H1 (cell line): ENCODE measurements around the gene CEP85L. TPM values are rescaled to one million over a fixed set of nuclear protein-coding genes. Genes with fewer than 3 reads are reported as not detected.

Source experiments
- CTCF ChIA-PET: fragments of 300-600 bp; sonication (Branson Sonifier 250); formaldehyde crosslinking; loops from one replicate; lab custom pipeline; 2021; ENCODE audit not compliant: partially characterized antibody; lab: Charles Lee
- POLR2A ChIA-PET: fragments of 300-600 bp; sonication (Branson Sonifier 250); formaldehyde crosslinking; loops from one replicate; lab custom pipeline; 2021; ENCODE audit warnings: inconsistent platforms; ENCODE audit not compliant: partially characterized antibody; lab: Charles Lee
- DNase-seq, 2 experiments: peaks; one replicate each; pipeline versions ENCODE4 v3.0.0 to v3.0.0-alpha.2; 2010 to 2022; ENCODE audit warnings: low spot score in 2 of 2, low read depth in 1 of 2, mixed read lengths in 1 of 2
- FAIRE-seq: peaks from 2 replicates; lab custom pipeline; 2011; peaks lifted over from hg19 to GRCh38; lab: Jason Lieb, UNC
- H2AFZ ChIP-seq: 2 replicates; pipeline ENCODE4 v1.8.1; 2012; ENCODE audit warnings: low read length, inconsistent platforms
- H2AK5ac ChIP-seq: 2 replicates; pipeline ENCODE4 v1.6.1; 2013; ENCODE audit warnings: low read depth, low read length
- H2BK120ac ChIP-seq: replicated peaks from 2 replicates; pipeline ENCODE3; 2013; ENCODE audit warnings: low read depth, low read length, inconsistent platforms
- H2BK12ac ChIP-seq: 2 replicates; pipeline ENCODE4 v1.6.1; 2013; ENCODE audit warnings: low read depth, low read length
- H2BK15ac ChIP-seq: 2 replicates; pipeline ENCODE4 v1.6.1; 2013; ENCODE audit warnings: low read length
- H2BK20ac ChIP-seq: 2 replicates; pipeline ENCODE4 v1.6.1; 2013; ENCODE audit warnings: low read length
- H2BK5ac ChIP-seq: 2 replicates; pipeline ENCODE4 v1.6.1; 2013; ENCODE audit warnings: low read depth, low read length
- H3K14ac ChIP-seq: 2 replicates; pipeline ENCODE4 v1.6.1; 2013; ENCODE audit warnings: inconsistent platforms; ENCODE audit not compliant: insufficient read length
- H3K18ac ChIP-seq: 2 replicates; pipeline ENCODE4 v1.6.1; 2013; ENCODE audit warnings: low read length; ENCODE audit errors: extremely low read depth
- H3K23ac ChIP-seq: 2 replicates; pipeline ENCODE4 v1.6.1; 2013; ENCODE audit warnings: inconsistent platforms; ENCODE audit not compliant: insufficient read length
- H3K23me2 ChIP-seq: 2 replicates; pipeline ENCODE4 v1.6.1; 2013; ENCODE audit warnings: low read depth, low read length
- H3K27ac ChIP-seq: 2 replicates; pipeline ENCODE4 v1.6.1; 2011; ENCODE audit warnings: low read depth, low read length, inconsistent platforms
- H3K27me3 ChIP-seq, 4 experiments: replicated peaks in 1 of 4; 1 replicate in 1 of 4; 2 replicates in 3 of 4; pipeline versions ENCODE4 v1.6.1 to v1.8.1; 2011 to 2013; ENCODE audit warnings: low read length in 3 of 4, mild to moderate bottlenecking in 3 of 4, inconsistent platforms in 2 of 4, mixed read lengths in 2 of 4, moderate library complexity in 1 of 4; ENCODE audit not compliant: control insufficient read depth in 3 of 4, insufficient read depth in 3 of 4; ENCODE audit errors: extremely low read depth in 1 of 4
- H3K36me3 ChIP-seq, 4 experiments: 2 replicates each; pipeline versions ENCODE4 v1.6.1 to v1.8.1; 2011 to 2013; ENCODE audit warnings: mild to moderate bottlenecking in 4 of 4, low read length in 3 of 4, moderate library complexity in 2 of 4, control low read depth in 1 of 4, inconsistent platforms in 1 of 4; ENCODE audit not compliant: insufficient read depth in 4 of 4, control insufficient read depth in 2 of 4
- H3K4ac ChIP-seq: replicated peaks from 2 replicates; pipeline ENCODE3; 2013; ENCODE audit warnings: low read length, low read depth, mixed read lengths, inconsistent platforms; ENCODE audit not compliant: insufficient read length
- H3K4me1 ChIP-seq, 4 experiments: replicated peaks in 1 of 4; 1 replicate in 1 of 4; 2 replicates in 3 of 4; pipeline versions ENCODE4 v1.6.1 to v1.8.1; 2011 to 2013; ENCODE audit warnings: low read length in 3 of 4, inconsistent platforms in 2 of 4, mixed read lengths in 1 of 4; ENCODE audit not compliant: insufficient read depth in 4 of 4, control insufficient read depth in 3 of 4
- H3K4me2 ChIP-seq, 2 experiments: 2 replicates each; pipeline versions ENCODE4 v1.6.1 to v1.8.1; 2011 to 2013; ENCODE audit warnings: low read depth in 2 of 2, low read length in 2 of 2, control low read depth in 1 of 2, inconsistent platforms in 1 of 2, mild to moderate bottlenecking in 1 of 2; ENCODE audit not compliant: insufficient read depth in 1 of 2
- H3K4me3 ChIP-seq, 4 experiments: fragments of 200-600, 300-600 bp in 1 of 4; sonication (generic), shearing (Covaris generic), sonication (Bioruptor Twin) in 1 of 4; 2 replicates each; pipeline versions ENCODE4 v1.5.1 to v1.8.1; 2011 to 2016; ENCODE audit warnings: low read length in 4 of 4, low read depth in 3 of 4, control low read depth in 2 of 4, inconsistent platforms in 2 of 4, mild to moderate bottlenecking in 2 of 4, mixed read lengths in 1 of 4, moderate library complexity in 1 of 4; ENCODE audit not compliant: insufficient read depth in 2 of 4; ENCODE audit errors: extremely low read depth in 1 of 4
- H3K56ac ChIP-seq: replicated peaks from 2 replicates; pipeline ENCODE3; 2013; ENCODE audit warnings: low read depth, mild to moderate bottlenecking, mixed read lengths, low read length, inconsistent platforms; ENCODE audit not compliant: insufficient read length
- H3K79me1 ChIP-seq: 2 replicates; pipeline ENCODE4 v1.6.1; 2013; ENCODE audit warnings: low read depth, low read length, control low read depth
- H3K79me2 ChIP-seq, 2 experiments: 2 replicates each; pipeline versions ENCODE4 v1.6.1 to v1.8.1; 2012 to 2013; ENCODE audit warnings: low read length in 2 of 2, mild to moderate bottlenecking in 2 of 2, inconsistent platforms in 1 of 2; ENCODE audit not compliant: insufficient read depth in 2 of 2, control insufficient read depth in 1 of 2
- H3K9ac ChIP-seq, 4 experiments: replicated peaks in 1 of 4; 1 replicate in 1 of 4; 2 replicates in 3 of 4; pipeline versions ENCODE4 v1.6.1 to v1.8.1; 2011 to 2013; ENCODE audit warnings: low read depth in 3 of 4, low read length in 3 of 4, control low read depth in 2 of 4, mild to moderate bottlenecking in 2 of 4, moderate library complexity in 2 of 4, inconsistent platforms in 1 of 4; ENCODE audit errors: extremely low read depth in 1 of 4
- H3K9me3 ChIP-seq, 2 experiments: 2 replicates each; pipeline versions ENCODE4 v1.6.1 to v1.8.1; 2012 to 2013; ENCODE audit warnings: mild to moderate bottlenecking in 2 of 2, moderate library complexity in 2 of 2, control low read depth in 1 of 2, inconsistent platforms in 1 of 2, low read depth in 1 of 2, low read length in 1 of 2, mixed read lengths in 1 of 2; ENCODE audit not compliant: insufficient read depth in 2 of 2
- H4K20me1 ChIP-seq, 2 experiments: replicated peaks in 1 of 2; 2 replicates each; pipeline versions ENCODE3 to v1.8.1; 2011 to 2013; ENCODE audit warnings: inconsistent platforms in 2 of 2, low read length in 2 of 2, mild to moderate bottlenecking in 1 of 2; ENCODE audit not compliant: insufficient read depth in 2 of 2, control insufficient read depth in 1 of 2
- H4K5ac ChIP-seq: 2 replicates; pipeline ENCODE4 v1.6.1; 2013; ENCODE audit warnings: low read length, low read depth, mixed read lengths, inconsistent platforms; ENCODE audit not compliant: insufficient read length
- H4K8ac ChIP-seq: 2 replicates; pipeline ENCODE4 v1.8.0; 2013; ENCODE audit warnings: mild to moderate bottlenecking, moderate library complexity, low read length, inconsistent platforms; ENCODE audit not compliant: insufficient read depth; ENCODE audit errors: extremely low read depth
- H4K91ac ChIP-seq: replicated peaks from 2 replicates; pipeline ENCODE3; 2013; ENCODE audit warnings: low read length, mixed read lengths, inconsistent platforms; ENCODE audit not compliant: insufficient read length
- CEBPB ChIP-seq: IDR thresholded peaks from 2 replicates; pipeline ENCODE4 v1.6.1; 2012; ENCODE audit warnings: low read depth, low read length
- CTCF ChIP-seq, 3 experiments: IDR thresholded peaks; 1 replicate in 2 of 3; 2 replicates in 1 of 3; pipeline versions ENCODE4 v1.5.1 to v1.6.1; 2011; ENCODE audit warnings: low read length in 3 of 3, mild to moderate bottlenecking in 3 of 3, inconsistent platforms in 2 of 3, low read depth in 1 of 3, moderate library complexity in 1 of 3; ENCODE audit not compliant: insufficient read depth in 1 of 3; ENCODE audit errors: control extremely low read depth in 1 of 3
- KDM5A ChIP-seq: fragments of 200-600 bp; IDR thresholded peaks from 2 replicates; pipeline ENCODE4 v1.7.1; 2012; ENCODE audit warnings: mild to moderate bottlenecking, low read length, inconsistent platforms, mixed read lengths
- NRF1 ChIP-seq: IDR thresholded peaks from 2 replicates; pipeline ENCODE4 v1.6.1; 2011; ENCODE audit warnings: mild to moderate bottlenecking, low read depth, low read length, improper control_type of control experiment
- POLR2AphosphoS5 ChIP-seq: IDR thresholded peaks from 2 replicates; pipeline ENCODE4 v1.6.1; 2011; ENCODE audit warnings: low read depth, low read length
- RNF2 ChIP-seq: fragments of 200-900, 300-1000 bp; sonication (generic); IDR thresholded peaks from 2 replicates; pipeline ENCODE4 v1.7.1; 2016; ENCODE audit warnings: borderline replicate concordance, low read depth, mild to moderate bottlenecking, antibody characterized with exemption, low read length; ENCODE audit not compliant: poor library complexity, severe bottlenecking; ENCODE audit errors: missing control alignments
- SIN3A ChIP-seq, 2 experiments: IDR thresholded peaks in 1 of 2; conservative IDR thresholded peaks in 1 of 2; 2 replicates each; pipeline ENCODE4 v1.6.1; 2011 to 2012; ENCODE audit warnings: low read length in 2 of 2, improper control_type of control experiment in 1 of 2, low read depth in 1 of 2, mild to moderate bottlenecking in 1 of 2
- SP4 ChIP-seq: IDR thresholded peaks from 2 replicates; pipeline ENCODE4 v1.6.1; 2012; ENCODE audit warnings: low read length, inconsistent platforms
- TCF12 ChIP-seq: IDR thresholded peaks from 2 replicates; pipeline ENCODE4 v1.6.1; 2011; ENCODE audit warnings: low read depth, mild to moderate bottlenecking, low read length
- YY1 ChIP-seq: IDR thresholded peaks from 2 replicates; pipeline ENCODE4 v1.6.1; 2011; ENCODE audit warnings: low read depth, mild to moderate bottlenecking, low read length
- WGBS, 2 experiments: shearing (Covaris generic) in 1 of 2; methylation state at CpG; one replicate each; pipeline versions ENCODE4 v1.1.6 to v1.1.7; 2013 to 2015; ENCODE audit warnings: low lambda C conversion rate in 2 of 2, mixed read lengths in 2 of 2, inconsistent platforms in 1 of 2, low coverage in 1 of 2, missing lambda C conversion rate in 1 of 2; ENCODE audit not compliant: insufficient replicate concordance in 2 of 2, insufficient coverage in 1 of 2, insufficient read length in 1 of 2; ENCODE audit errors: extremely low coverage in 1 of 2, missing lambda C conversion rate in 1 of 2; 5-methylcytosine and 5-hydroxymethylcytosine counted together
- polyA plus RNA-seq, 7 experiments: library from polyadenylated mRNA; depleted of rRNA in 3 of 7; stranded (reverse) in 5 of 7; unstranded in 2 of 7; fragments of >200 nt in 5 of 7; fragments of 200-250 nt in 2 of 7; gene quantifications; 1 replicate in 5 of 7; 2 replicates in 1 of 7; 4 replicates in 1 of 7; pipeline versions ENCODE4 v1.2.1 to v1.2.3, GENCODE V29; 2011 to 2013; ENCODE audit warnings: missing spikeins in 2 of 7, mixed read lengths in 2 of 7
- total RNA-seq: library from RNA; stranded (reverse); fragmentation: NEBNext Ultra II Directional; extraction: Animal tissue kit (Norgen Biotek cat#: 25700); gene quantifications from 2 replicates; pipeline ENCODE4 v1.2.1, GENCODE V29; 2021

Gene CEP85L
- total and polyA plus RNA-seq, 2 of the 8 experiments (the other 6 are each of a cell fraction or from before 2014, with no cell fraction given) = 3.2 to 27.6 TPM

- CTCF ChIA-PET = interaction anchor here (0.6 kb wide), 1 partner anchor 887 kb away, joined by 3 read pairs; no protein-coding TSS in a partner anchor
- H3K4me3 ChIP-seq = peak overlapping the region in 1 of 4 experiments; percentile 82; a peak in 2 of 8 replicates
- FAIRE-seq = no peak
- TF ChIP-seq RNF2 (no peak), POLR2AphosphoS5 (no peak), NRF1 (no peak), TCF12 (no peak), YY1 (no peak), KDM5A (no peak), CTCF (IDR thresholded peaks at IDR 0.05; ENCODE audit: control extremely low read depth in 1 of 3, insufficient read depth in 1 of 3, low read depth in 1 of 3, low read length in 3 of 3) (no peak), SIN3A (conservative IDR thresholded peaks at IDR 0.05 in 1 of 2, IDR thresholded peaks at IDR 0.05 in 1 of 2; ENCODE audit: low read depth in 1 of 2, low read length in 2 of 2) (no peak), CEBPB (no peak), SP4 (no peak)
Measured at GRCh38 chr6:118648866-118649554, 2.4 kb downstream of the CEP85L start.

More at GRCh38 chr6:118648866-118649554, 2.4 kb downstream of the CEP85L start:
- peaks cover 2 to 5% (median 4%) of the 10 kb centered on the region in 4 experiments; a peak in 5 of 7 replicates for H3K4me1 ChIP-seq
- H2AFZ ChIP-seq = no peak overlapping the region
- POLR2A ChIA-PET = no interaction called here
- peak overlapping the region in 1 of 2 experiments; percentile 28; a peak in 1 of 4 replicates for H3K4me2 ChIP-seq
- no peak overlapping the region for H2BK20ac ChIP-seq
- peaks cover 8% of the 10 kb centered on the region for H3K79me1 ChIP-seq
- no peak overlapping the region for H3K4ac ChIP-seq
- no peak overlapping the region for H3K14ac ChIP-seq
- no peaks in the 10 kb centered on the region for H4K20me1 ChIP-seq
- H2BK15ac ChIP-seq = no peak overlapping the region
- no peak overlapping the region for H2BK5ac ChIP-seq
- H3K9ac ChIP-seq = no peak overlapping the region
- H2BK12ac ChIP-seq = no peak overlapping the region
- peaks cover 5% of the 10 kb centered on the region; the same call in 1 of the 2 replicates for H3K23me2 ChIP-seq
- no peak overlapping the region for H4K5ac ChIP-seq
- no peak for DNase-seq
- H3K27me3 ChIP-seq = no peaks in the 10 kb centered on the region
- no peak overlapping the region for H4K91ac ChIP-seq
- H2AK5ac ChIP-seq = no peak overlapping the region
- H3K18ac ChIP-seq = no peak overlapping the region
- H3K27ac ChIP-seq = no peak overlapping the region
- H3K79me2 ChIP-seq = peaks cover 0 to 20% of the 10 kb centered on the region in 2 experiments; a peak in 2 of 4 replicates
- H3K56ac ChIP-seq = no peak overlapping the region
- no peak overlapping the region for H2BK120ac ChIP-seq
- no peak overlapping the region for H4K8ac ChIP-seq
- H3K9me3 ChIP-seq = no peaks in the 10 kb centered on the region
- WGBS, 2 experiments = 68% methylated on average over 2 of the region's 2 CpGs; no CpG with 5 or more reads in 1 of the 2 experiments
- no peaks in the 10 kb centered on the region for H3K36me3 ChIP-seq
- no peak overlapping the region for H3K23ac ChIP-seq
